HG02973 (cell line): ENCODE results near the gene KLHL41.
"Not testable (repeated sequence)": the region's sequence is repeated elsewhere in the genome, so short reads cannot be mapped to it uniquely, and the experiment has no call there.

Source experiments
- ATAC-seq: cut with Tn5 transposase; IDR thresholded peaks from one replicate; pipeline ENCODE4 v1.9.1; 2021; ENCODE audit warnings: moderate library complexity; ENCODE audit not compliant: unreplicated experiment

KLHL41 gene

DNA sequence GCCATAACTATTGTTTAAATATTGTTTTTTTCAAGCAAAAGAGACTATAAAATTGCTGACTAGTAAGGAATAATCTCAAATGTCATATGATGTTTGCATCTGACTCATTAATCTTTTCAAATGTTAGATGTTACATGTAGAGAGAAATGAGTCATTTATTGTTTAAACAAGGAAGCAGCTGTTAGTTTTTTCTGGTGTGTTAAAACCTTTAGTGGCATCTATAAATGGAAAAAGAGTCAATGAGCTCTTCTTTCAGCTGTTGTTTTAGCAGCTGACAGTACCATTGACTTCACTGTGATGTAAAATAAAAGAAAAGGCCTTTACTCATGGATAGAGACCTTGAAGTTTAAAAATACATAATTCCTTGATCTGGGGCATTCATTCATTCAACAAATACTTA is 1.8 kb upstream of the KLHL41 start:
- ATAC-seq: no peak

- ATAC-seq: no peak
These were observed 453 bp downstream of the KLHL41 start for GRCh38 chr2:169509955-169510354.

GRCh38 chr2:169510496-169510895 is 994 bp downstream of the KLHL41 start:
- no peak for ATAC-seq

DNA sequence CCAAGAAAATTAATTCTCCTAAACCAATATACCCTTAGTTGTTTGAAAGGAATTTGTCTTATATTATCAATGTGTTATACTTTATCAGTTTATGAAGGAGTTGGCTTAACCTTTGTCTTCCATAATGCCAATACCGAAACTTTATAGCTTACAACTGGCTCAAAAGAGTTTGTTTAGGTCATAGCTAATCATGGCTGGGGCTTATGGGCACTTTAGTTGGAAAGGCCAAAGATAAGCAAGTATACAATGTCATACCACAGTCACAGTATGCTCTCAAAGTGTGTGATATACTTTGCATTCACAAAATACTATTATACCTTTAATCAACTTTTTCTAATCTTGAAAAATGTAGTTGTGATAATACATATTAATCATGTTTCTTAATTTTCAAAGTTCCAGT is 2.3 kb downstream of the KLHL41 start:
- ATAC-seq: no peak

DNA sequence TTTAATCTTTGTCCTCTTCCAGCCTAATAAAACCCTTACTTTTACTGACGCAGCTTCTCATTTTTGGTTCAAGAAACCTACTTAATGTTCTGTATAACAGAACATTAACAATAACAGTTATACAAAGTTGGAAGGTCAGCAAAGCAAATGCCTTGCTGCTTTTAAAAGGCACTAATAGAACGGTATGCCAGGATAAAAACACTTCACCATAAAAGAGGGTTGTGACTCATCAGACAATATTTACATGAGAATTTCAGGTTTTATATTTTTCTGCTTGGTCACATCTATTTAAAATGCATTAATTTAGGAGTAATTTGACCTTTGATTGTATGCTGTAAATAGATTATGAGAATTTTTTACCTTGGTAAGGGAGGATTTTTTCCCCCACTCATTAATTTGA is 3.0 kb downstream of the KLHL41 start:
- no peak for ATAC-seq

DNA sequence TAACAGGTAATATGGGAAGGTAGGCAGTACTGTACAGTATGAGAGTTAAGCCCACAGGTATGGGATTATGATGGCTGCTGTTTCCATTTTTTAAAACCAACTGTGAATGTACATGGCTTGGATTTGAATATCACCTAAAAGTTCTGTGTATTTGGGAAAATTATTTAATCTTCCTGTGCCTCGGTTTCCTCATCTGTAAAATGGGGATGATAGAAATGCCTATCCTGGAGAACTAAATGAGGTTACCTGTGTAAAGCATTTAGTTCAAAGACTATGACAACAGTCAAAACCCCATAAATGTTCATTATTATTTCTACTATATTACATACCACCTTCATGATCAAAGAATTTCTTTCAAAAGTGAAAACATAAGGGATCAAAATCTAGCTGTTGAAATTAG is 3.6 kb downstream of the KLHL41 start:
- ATAC-seq: no peak

DNA sequence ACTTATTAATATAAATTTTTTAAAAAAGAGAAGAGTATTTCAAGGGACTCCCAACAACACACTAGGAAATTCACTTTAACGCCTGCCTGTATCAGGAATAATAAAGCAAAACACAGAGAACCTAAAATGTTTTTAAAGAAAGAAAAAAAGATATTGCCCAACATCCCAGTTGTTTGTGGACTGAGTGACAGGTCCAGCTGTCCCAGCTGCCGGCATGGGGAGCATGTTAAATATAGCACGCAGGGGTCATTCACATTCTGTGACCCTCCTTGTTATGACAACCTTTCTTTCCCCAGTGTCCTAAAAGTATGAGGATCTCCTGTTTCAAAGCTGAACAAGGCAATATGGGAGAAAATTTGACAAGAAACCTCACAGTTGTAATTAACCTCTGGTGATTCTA is 4.4 kb downstream of the KLHL41 start:
- ATAC-seq: no peak

GRCh38 chr2:169514758-169515157 is 5.3 kb downstream of the KLHL41 start:
- ATAC-seq: not testable (repeated sequence)

GRCh38 chr2:169516488-169516995 is 7.0 kb downstream of the KLHL41 start:
- not testable (repeated sequence) for ATAC-seq

GRCh38 chr2:169520896-169521295 is 11.4 kb downstream of the KLHL41 start:
- no peak for ATAC-seq

- no peak for ATAC-seq
These were observed 14.2 kb downstream of the KLHL41 start for GRCh38 chr2:169523681-169524080.

- ATAC-seq: no peak
These were observed 15.9 kb downstream of the KLHL41 start for GRCh38 chr2:169525434-169525833.

- ATAC-seq: no peak
These were observed 16.9 kb downstream of the KLHL41 start for GRCh38 chr2:169526451-169526850.

DNA sequence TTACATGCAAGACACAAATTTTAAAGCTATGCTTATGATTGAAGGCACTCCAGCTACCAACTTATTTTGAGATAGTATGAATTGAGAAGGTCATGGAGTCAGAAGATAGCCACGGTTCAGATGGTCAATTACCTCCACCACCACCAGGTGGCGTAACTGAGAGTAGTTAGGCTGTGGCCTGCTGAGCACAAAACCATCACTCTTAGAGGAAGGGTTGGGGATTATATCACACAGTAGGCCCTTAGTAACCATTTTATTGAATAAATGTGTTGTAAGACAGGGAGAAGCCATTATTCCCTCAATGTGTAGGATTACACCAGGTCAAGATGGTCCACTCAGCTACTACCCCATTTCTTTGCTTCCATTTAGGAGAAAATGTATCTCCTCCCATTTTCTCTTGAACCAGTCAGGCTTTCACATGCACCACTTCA is 18.8 kb downstream of the KLHL41 start:
- ATAC-seq: peak; percentile 81

DNA sequence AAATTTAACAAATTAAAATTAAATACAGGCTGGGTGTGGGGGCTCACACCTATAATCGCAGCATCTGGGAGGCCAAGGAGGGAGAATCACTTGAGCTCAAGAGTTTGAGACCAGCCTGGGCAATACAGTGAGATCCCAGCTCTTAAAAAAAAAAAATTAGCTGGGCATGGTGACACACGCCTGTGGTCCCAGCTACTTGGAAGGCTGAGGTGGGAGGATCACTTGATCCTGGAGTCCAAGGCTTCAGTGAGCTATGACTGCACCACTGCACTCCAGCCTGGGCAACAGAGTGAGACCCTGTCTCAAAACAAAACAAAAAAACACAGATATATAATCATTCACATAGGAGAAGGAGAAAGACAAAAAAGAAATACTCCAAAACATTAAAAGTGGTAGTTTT is 30.0 kb downstream of the KLHL41 start:
- not testable (repeated sequence) for ATAC-seq

GRCh38 chr2:169540146-169540545 is 30.6 kb downstream of the KLHL41 start:
- ATAC-seq: no peak

DNA sequence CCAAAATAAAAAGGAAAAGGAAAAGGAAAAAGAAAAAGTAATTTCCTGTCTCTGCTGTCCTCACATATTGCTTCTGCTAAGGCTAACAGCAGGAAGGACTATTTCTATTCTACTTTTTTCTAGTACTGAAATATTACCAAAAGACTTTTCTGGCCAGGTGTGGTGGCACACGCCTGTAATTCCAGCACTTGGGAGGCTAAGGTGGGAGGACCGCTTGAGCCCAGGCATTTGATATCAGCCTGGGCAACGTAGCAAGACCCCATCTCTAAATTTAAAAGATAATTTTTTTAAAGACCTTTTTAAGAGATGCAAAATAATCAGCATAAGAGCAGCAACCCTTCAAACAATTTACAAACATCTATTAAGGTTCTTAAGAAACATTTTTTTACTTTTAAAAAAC is 32.9 kb downstream of the KLHL41 start:
- ATAC-seq: no peak

DNA sequence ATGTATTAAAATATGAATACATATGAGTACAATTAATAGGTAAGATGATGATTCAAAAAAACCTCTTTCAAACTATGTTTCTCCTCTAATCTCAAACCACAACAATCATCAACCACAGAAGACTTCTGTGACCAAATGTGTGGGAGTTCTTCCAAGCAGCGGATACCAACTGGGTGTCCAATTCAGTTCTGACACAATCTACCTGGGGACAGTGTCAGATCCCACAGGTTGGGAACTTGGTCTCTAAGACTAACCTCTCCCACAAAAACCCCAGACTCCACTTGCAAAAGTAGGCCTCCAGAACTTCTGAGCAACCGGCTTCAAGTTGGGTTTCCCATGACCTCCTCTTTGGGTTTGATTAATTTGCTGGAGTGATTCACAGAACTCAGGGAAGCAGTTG is 37.3 kb downstream of the KLHL41 start:
- no peak for ATAC-seq

DNA sequence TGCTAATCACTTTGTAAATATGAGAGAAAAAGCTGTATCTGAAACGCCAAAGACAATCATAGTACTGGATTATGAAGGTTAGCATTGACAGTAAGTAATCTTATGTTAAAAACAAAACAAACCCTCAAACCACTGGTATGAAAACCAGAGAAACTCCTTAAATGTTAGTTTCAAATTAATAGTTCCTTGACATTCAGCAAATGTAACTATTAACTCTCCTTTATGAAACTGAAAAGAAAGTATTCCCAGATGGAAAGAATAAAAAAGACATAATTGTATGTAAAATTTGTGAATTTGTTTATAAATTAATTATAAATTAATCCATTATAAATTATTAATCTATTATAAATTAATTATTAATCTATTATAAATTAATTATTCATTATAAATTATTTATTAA is 51.9 kb downstream of the KLHL41 start:
- ATAC-seq: no peak

- ATAC-seq: not testable (repeated sequence)
These were observed 52.6 kb downstream of the KLHL41 start for GRCh38 chr2:169562084-169562483.

- ATAC-seq: no peak
These were observed 53.0 kb downstream of the KLHL41 start for GRCh38 chr2:169562519-169562918.

DNA sequence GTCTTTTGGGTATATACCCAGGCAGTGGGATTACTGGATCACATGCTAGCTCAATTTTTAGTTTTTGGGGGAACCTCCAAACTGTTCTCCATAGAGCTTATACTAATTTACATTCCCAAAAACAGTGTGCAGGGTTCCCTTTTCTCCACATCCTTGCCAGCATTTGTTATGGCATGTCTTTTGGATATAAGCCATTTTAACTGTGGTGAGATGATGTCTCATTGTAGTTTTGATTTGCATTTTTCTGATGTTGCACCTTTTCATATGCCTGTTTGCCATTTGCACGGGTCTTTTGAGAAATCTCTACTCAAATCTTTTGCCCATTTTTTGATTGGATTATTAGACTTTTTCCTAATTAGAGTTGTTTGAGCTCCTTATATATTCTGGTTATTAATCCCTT is 56.2 kb downstream of the KLHL41 start:
- ATAC-seq: no peak

DNA sequence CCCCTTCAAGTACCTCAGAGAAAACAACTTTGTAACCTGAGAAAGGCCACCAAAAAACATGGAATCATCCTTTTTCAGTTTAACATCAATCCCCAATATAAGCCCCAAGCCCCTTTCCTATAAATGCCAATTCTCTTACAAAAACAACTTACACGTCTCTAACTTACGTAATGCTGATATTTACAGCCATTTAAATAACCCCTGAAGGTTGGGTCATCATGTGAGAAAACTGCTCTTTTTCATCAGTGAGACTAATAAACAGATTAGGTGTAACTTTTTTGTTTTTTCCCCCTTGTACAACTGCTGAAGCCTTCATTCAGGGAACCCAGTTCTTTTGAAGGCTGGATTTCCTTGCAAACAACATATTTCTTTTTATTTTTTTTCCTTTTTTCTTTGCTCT is 60.4 kb downstream of the KLHL41 start:
- ATAC-seq: no peak

DNA sequence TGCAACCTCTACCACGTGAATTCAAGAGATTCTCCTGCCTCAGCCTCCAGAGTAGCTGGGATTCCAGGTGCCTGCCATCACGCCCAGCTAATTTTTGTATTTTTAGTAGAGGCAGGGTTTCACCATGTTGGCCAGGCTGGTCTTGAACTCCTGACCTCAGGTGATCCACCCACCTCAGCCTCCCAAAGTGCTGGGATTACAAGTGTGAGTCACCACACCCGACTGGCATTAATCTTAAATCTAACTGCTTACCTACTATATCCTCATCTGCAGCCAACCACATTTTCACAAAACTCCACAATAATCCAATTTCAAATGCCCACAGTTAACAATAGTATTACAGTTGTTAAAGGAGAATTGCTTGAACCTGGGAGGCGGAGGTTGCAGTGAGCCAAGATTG is 61.2 kb downstream of the KLHL41 start:
- ATAC-seq: not testable (repeated sequence)
